ENCODE results near the gene TCN2.
"Not testable (repeated sequence)": the region's sequence is repeated elsewhere in the genome, so short reads cannot be mapped to it uniquely, and the experiment has no call there.

The TCN2 gene

GRCh38 chr22:30609260-30610185, 2.5 kb downstream of the TCN2 start:
- DNase-seq (ENCODE audit: low read depth in 2 of 2) = no peak

GRCh38 chr22:30610299-30610698, 3.3 kb downstream of the TCN2 start:
- DNase-seq (ENCODE audit: low read depth in 2 of 2) = no peak

- no peak for DNase-seq (ENCODE audit: low read depth in 2 of 2)
Observed at GRCh38 chr22:30611197-30611596, 4.2 kb downstream of the TCN2 start.

GRCh38 chr22:30612789-30613188, 5.8 kb downstream of the TCN2 start:
- DNase-seq (ENCODE audit: low read depth in 2 of 2) = no peak

GRCh38 chr22:30614268-30614667, 7.3 kb downstream of the TCN2 start:
- DNase-seq (ENCODE audit: low read depth in 2 of 2) = no peak

- DNase-seq (ENCODE audit: low read depth in 2 of 2) = no peak
Observed at GRCh38 chr22:30614879-30615278, 7.9 kb downstream of the TCN2 start.

- DNase-seq (ENCODE audit: low read depth in 2 of 2) = no peak
Observed at GRCh38 chr22:30615543-30615954, 8.6 kb downstream of the TCN2 start.

GRCh38 chr22:30617819-30618218, 10.8 kb downstream of the TCN2 start:
- DNase-seq (ENCODE audit: low read depth in 2 of 2) = no peak

GRCh38 chr22:30619909-30620308, 12.9 kb downstream of the TCN2 start:
- not testable (repeated sequence) for DNase-seq (ENCODE audit: low read depth in 2 of 2)

GRCh38 chr22:30626413-30626812, 19.4 kb downstream of the TCN2 start:
- DNase-seq (ENCODE audit: low read depth in 2 of 2) = no peak

GRCh38 chr22:30627471-30627870, 20.5 kb downstream of the TCN2 start:
- DNase-seq (ENCODE audit: low read depth in 2 of 2) = no peak

GRCh38 chr22:30628491-30628890, 21.5 kb downstream of the TCN2 start:
- DNase-seq (ENCODE audit: low read depth in 2 of 2) = no peak

- DNase-seq (ENCODE audit: low read depth in 2 of 2) = not testable (repeated sequence)
Observed at GRCh38 chr22:30631469-30631868, 24.5 kb downstream of the TCN2 start.

- peak; percentile 92 to 94 for DNase-seq (ENCODE audit: low read depth in 2 of 2)
Observed at GRCh38 chr22:30634471-30635233, 27.7 kb downstream of the TCN2 start.

- peak; percentile 99 for DNase-seq (ENCODE audit: low read depth in 2 of 2)
Observed at GRCh38 chr22:30635273-30636225, 28.6 kb downstream of the TCN2 start, which contains the start of gene SLC35E4. Gene SLC35E4 (plus strand): TSS chr22:30635781. CDS start chr22:30636451, 670 bp downstream.

GRCh38 chr22:30636226-30637077, 29.5 kb downstream of the TCN2 start:
- no peak for DNase-seq (ENCODE audit: low read depth in 2 of 2)

GRCh38 chr22:30637701-30638114, 30.7 kb downstream of the TCN2 start:
- DNase-seq (ENCODE audit: low read depth in 2 of 2) = no peak

GRCh38 chr22:30640361-30640760, 33.4 kb downstream of the TCN2 start:
- no peak for DNase-seq (ENCODE audit: low read depth in 2 of 2)

GRCh38 chr22:30640839-30641430, 34.0 kb downstream of the TCN2 start:
- no peak for DNase-seq (ENCODE audit: low read depth in 2 of 2)
